Sigmoid colon (tissue), 7 donors: Measurements from ENCODE around the gene PLEKHG4B. TPM values are rescaled to one million over a fixed set of nuclear protein-coding genes. Genes with fewer than 3 reads are reported as not detected.

Experiments used
- DNase-seq: peaks from one replicate; pipeline ENCODE4 v3.0.0-alpha.2; 2019
- H3K27ac ChIP-seq, 4 donors: fragments of 200-600 bp; sonication (generic); one replicate each; pipeline ENCODE4 v1.5.1; 2016 to 2019; ENCODE audit warnings: mild to moderate bottlenecking in 1 of 4
- H3K27me3 ChIP-seq, 3 donors: fragments of 200-600 bp; sonication (generic); one replicate each; pipeline ENCODE4 v1.5.1; 2019; ENCODE audit warnings: mild to moderate bottlenecking in 1 of 3
- H3K36me3 ChIP-seq, 4 donors: fragments of 200-600 bp; sonication (generic); one replicate each; pipeline ENCODE4 v1.5.1; 2016 to 2019
- H3K4me1 ChIP-seq, 4 donors: fragments of 200-600 bp; sonication (generic); one replicate each; pipeline ENCODE4 v1.5.1; 2017 to 2019
- H3K4me3 ChIP-seq, 4 donors: fragments of 200-600 bp; sonication (generic); one replicate each; pipeline ENCODE4 v1.5.1; 2017 to 2019; ENCODE audit warnings: mild to moderate bottlenecking in 2 of 4, moderate library complexity in 1 of 4
- H3K9me3 ChIP-seq, 4 donors: fragments of 200-600 bp in 3 of 4; sonication (generic) in 3 of 4; one replicate each; pipeline versions ENCODE4 v1.5.1 to v1.6.1; 2013 to 2019
- CTCF ChIP-seq, 4 experiments: fragments of 450-650 bp in 3 of 4; fragments of 200-600 bp in 1 of 4; IDR thresholded peaks; one replicate each; pipeline ENCODE4 v1.5.1; 2016 to 2019; ENCODE audit warnings: antibody characterized with exemption in 4 of 4, mild to moderate bottlenecking in 3 of 4, moderate library complexity in 2 of 4
- EP300 ChIP-seq, 4 donors: sonication (generic); formaldehyde crosslinking; IDR thresholded peaks; one replicate each; pipeline ENCODE4 v1.6.1; 2017; ENCODE audit warnings: antibody characterized with exemption in 4 of 4
- POLR2A ChIP-seq, 2 donors: fragments of 450-650 bp; IDR thresholded peaks; one replicate each; pipeline ENCODE4 v1.6.1; 2016; ENCODE audit warnings: antibody characterized with exemption in 2 of 2, mild to moderate bottlenecking in 2 of 2, moderate library complexity in 2 of 2
- POLR2AphosphoS5 ChIP-seq, 4 donors: sonication (generic); formaldehyde crosslinking; IDR thresholded peaks; one replicate each; pipeline ENCODE4 v1.6.1; 2017; ENCODE audit warnings: antibody characterized with exemption in 4 of 4
- WGBS, 2 donors: extraction: QIAGEN DNeasy Blood & Tissue Kit; methylation state at CpG; one replicate each; pipeline ENCODE4 v1.1.7; 2013; 5-methylcytosine and 5-hydroxymethylcytosine counted together
- intact Hi-C: fragments of 100-400 bp; cut with DNase I; formaldehyde crosslinking; loops from one replicate; pipeline ENCODE4 v1.15.1; 2023
- polyA plus RNA-seq, 3 donors: library from polyadenylated mRNA; stranded (reverse); fragments of 200-250 nt; gene quantifications; one replicate each; pipeline ENCODE4 v1.2.3, GENCODE V29; 2013
- total RNA-seq, 4 donors: library from RNA; depleted of rRNA; stranded (reverse); fragments of >200 nt; gene quantifications; one replicate each; pipeline ENCODE4 v1.1.0, GENCODE V29; 2016
- donor health status: healthy with polysubstance abuse.
- donor health status: Bipolar disorder and iron deficiency.
- donor health status: healthy.

Gene PLEKHG4B
- total and polyA plus RNA-seq, 7 donors, result 0.04 to 1.9 (median 0.36) TPM; not detected in 2

- Histone ChIP-seq H3K36me3 (peaks cover 0 to 38% (median 7%) of the 10 kb centered on the region in 4 donors), H3K4me1 (peaks cover 0 to 15% (median 12%) of the 10 kb centered on the region in 4 donors), H3K9me3 (no peaks in the 10 kb centered on the region), H3K4me3 (no peak overlapping the region), H3K27ac (no peak overlapping the region), H3K27me3 (no peaks in the 10 kb centered on the region)
- intact Hi-C loops, result no loop called here
- DNase-seq, result no peak
- TF ChIP-seq EP300 (IDR thresholded peaks at IDR 0.05) (no peak), CTCF (IDR thresholded peaks at IDR 0.05) (no peak), POLR2AphosphoS5 (IDR thresholded peaks at IDR 0.05) (no peak), POLR2A (IDR thresholded peaks at IDR 0.05) (no peak)
Measured at GRCh38 chr5:204462-204861, 112.5 kb downstream of the PLEKHG4B start.

DNA sequence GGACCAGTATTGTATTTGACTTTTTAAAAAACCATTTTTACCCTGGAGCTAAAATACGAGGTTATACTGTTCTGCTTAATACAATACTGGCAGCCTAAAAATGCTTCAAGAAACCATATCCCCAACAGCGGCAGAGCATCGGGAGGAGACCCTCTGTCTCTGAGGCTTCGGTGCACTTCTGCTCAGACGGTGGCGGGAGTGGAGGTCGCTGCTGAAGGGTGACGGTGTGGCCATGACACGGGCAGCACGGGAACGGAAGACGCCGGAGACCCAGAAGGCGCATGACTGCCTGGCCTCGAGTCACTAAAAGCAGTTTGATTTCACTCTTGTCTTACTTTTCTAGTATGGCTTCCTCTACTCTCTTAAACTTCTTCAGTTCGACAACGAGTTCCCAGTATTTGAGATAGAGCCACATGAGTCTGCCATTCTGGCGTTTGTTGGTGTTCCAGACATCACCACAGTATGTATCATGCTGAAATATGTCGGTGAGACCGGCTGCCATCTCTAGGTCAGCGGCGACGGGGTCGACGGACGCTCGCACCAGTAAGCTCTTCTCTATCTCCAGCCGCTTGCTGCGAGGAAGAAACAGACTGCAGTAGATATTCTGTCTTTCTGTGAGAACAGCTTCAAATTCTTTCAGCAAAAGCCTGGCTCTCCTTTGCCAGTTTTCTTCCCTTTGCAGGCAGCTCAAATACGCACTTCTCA is 113.2 kb downstream of the PLEKHG4B start:
- no peak for DNase-seq

GRCh38 chr5:206406-206805 is 114.4 kb downstream of the PLEKHG4B start:
- peak overlapping the region in 1 of 4 donors; percentile 18 for H3K27ac ChIP-seq
- H3K4me3 ChIP-seq, result no peak overlapping the region
- no peaks in the 10 kb centered on the region for H3K27me3 ChIP-seq
- peaks cover 0 to 15% (median 12%) of the 10 kb centered on the region in 4 donors for H3K4me1 ChIP-seq
- intact Hi-C loops, result no loop called here
- TF ChIP-seq CTCF (IDR thresholded peaks at IDR 0.05) (no peak), POLR2AphosphoS5 (IDR thresholded peaks at IDR 0.05) (no peak), POLR2A (IDR thresholded peaks at IDR 0.05) (no peak), EP300 (IDR thresholded peaks at IDR 0.05) (no peak)
- 87 to 90% methylated on average over 11 of the region's 11 CpGs for WGBS, 2 donors
- DNase-seq, result no peak
- peaks cover 0 to 38% (median 7%) of the 10 kb centered on the region in 4 donors for H3K36me3 ChIP-seq
- no peaks in the 10 kb centered on the region for H3K9me3 ChIP-seq

More for the DNA sequence above, 113.2 kb downstream of the PLEKHG4B start:
- H3K9me3 ChIP-seq, result no peaks in the 10 kb centered on the region
- H3K36me3 ChIP-seq, result peaks cover 0 to 38% (median 7%) of the 10 kb centered on the region in 4 donors
- no peaks in the 10 kb centered on the region for H3K27me3 ChIP-seq
- intact Hi-C loops, result no loop called here
- TF ChIP-seq CTCF (IDR thresholded peaks at IDR 0.05) (no peak), EP300 (IDR thresholded peaks at IDR 0.05) (no peak), POLR2AphosphoS5 (IDR thresholded peaks at IDR 0.05) (no peak)
- H3K4me1 ChIP-seq, result peaks cover 0 to 15% (median 12%) of the 10 kb centered on the region in 4 donors
- no peak overlapping the region for H3K27ac ChIP-seq
- no peak overlapping the region for H3K4me3 ChIP-seq
- WGBS, 2 donors, result 94 to 97% methylated on average over 30 of the region's 30 CpGs

- Histone ChIP-seq H3K4me1 (peaks cover 0 to 15% (median 12%) of the 10 kb centered on the region in 4 donors), H3K4me3 (no peak overlapping the region), H3K27me3 (no peaks in the 10 kb centered on the region), H3K27ac (peak overlapping the region in 1 of 4 donors; percentile 37), H3K9me3 (no peaks in the 10 kb centered on the region), H3K36me3 (peaks cover 0 to 34% (median 7%) of the 10 kb centered on the region in 4 donors)
- no peak for TF ChIP-seq POLR2A (IDR thresholded peaks at IDR 0.05)
- TF ChIP-seq POLR2AphosphoS5 (IDR thresholded peaks at IDR 0.05), result no peak
- no peak for TF ChIP-seq EP300 (IDR thresholded peaks at IDR 0.05)
- no peak for TF ChIP-seq CTCF (IDR thresholded peaks at IDR 0.05)
- 89 to 92% methylated on average over 8 of the region's 8 CpGs for WGBS, 2 donors
- no peak for DNase-seq
- intact Hi-C loops, result no loop called here
Measured at GRCh38 chr5:206927-207536, 115.1 kb downstream of the PLEKHG4B start.
